ENCODE results near the gene CLASP1. TPM values are rescaled to one million over a fixed set of nuclear protein-coding genes. Genes with fewer than 3 reads are reported as not detected.
A peak's percentile ranks its signal among the peaks of the same experiment; 100 is the strongest.

The CLASP1 gene
- total and polyA plus RNA-seq, 2 experiments from 2014 or later, result 20.1 to 37.4 TPM

DNA sequence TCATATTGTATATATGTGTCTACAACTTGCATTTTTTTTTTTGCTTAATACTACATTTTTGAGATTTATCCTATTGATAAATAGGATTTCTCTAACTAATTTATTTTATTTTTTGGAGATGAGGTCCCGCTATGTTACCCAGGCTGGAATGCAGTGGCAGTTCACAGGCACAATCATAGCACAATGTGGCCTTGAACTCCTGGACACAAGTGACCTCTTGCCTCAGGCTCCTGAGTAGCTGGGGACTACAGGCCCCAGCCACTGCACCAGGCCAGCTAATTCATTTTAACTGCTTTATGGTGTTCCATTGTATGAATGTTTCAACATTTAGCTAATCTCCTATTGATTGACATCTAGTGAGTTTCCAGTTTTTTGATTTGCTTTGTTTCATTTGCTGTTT is 16.8 kb upstream of the CLASP1 start:
- no peaks in the 10 kb centered on the region for H3K27me3 ChIP-seq (replicated peaks; ENCODE audit: insufficient read depth)
- TF ChIP-seq EZH2phosphoT487 (IDR thresholded peaks at IDR 0.05; ENCODE audit: insufficient read depth, low read depth) (no peak), EZH2 (IDR thresholded peaks at IDR 0.05; ENCODE audit: insufficient read depth, poor library complexity, severe bottlenecking) (no peak)
- no peaks in the 10 kb centered on the region for H3K9me3 ChIP-seq (ENCODE audit: low read depth)
- in situ Hi-C loops (cut with MboI), result no loop called here
- 94 to 100% methylated on average over 1 of the region's 1 CpG for WGBS, 2 experiments (ENCODE audit: low coverage in 1 of 2, low lambda C conversion rate in 2 of 2, missing lambda C conversion rate in 2 of 2)
- H3F3A ChIP-seq (ENCODE audit: insufficient read depth), result no peaks in the 10 kb centered on the region
- H3K4me3 ChIP-seq, result no peak overlapping the region
- H2AFZ ChIP-seq, result no peak overlapping the region
- no peaks in the 10 kb centered on the region for H3K79me2 ChIP-seq (ENCODE audit: insufficient read depth)
- H3K36me3 ChIP-seq (ENCODE audit: low read depth), result no peaks in the 10 kb centered on the region
- no peak overlapping the region for H3K27ac ChIP-seq
- no peaks in the 10 kb centered on the region for H3K4me1 ChIP-seq (ENCODE audit: insufficient read depth)
- no peak for DNase-seq
- H3K9ac ChIP-seq, result no peak overlapping the region
- H3K9me2 ChIP-seq (ENCODE audit: insufficient read depth), result no peaks in the 10 kb centered on the region
- H4K20me1 ChIP-seq (ENCODE audit: insufficient read depth), result no peaks in the 10 kb centered on the region
- H3K4me2 ChIP-seq (ENCODE audit: unreplicated experiment), result no peak overlapping the region

DNA sequence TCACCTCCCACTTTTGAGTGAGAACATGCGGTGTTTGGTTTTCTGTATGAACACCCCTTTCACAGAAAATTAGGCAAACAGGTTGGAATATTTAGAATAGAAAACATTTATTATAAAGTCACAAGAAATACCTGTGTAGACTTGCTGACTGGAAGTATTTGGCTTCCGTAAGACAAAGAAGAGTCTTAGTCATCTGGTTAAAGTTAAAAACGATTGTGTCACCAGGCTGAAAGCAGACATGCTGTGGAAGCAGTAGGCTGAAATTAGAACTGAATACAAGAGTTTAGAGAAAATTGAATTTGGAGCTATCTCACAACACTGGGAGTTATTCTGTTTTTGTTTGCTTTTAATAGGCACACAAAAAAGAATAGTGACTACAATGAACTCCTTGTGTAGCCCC is 16.2 kb upstream of the CLASP1 start:
- no peak overlapping the region for H3K4me3 ChIP-seq
- no peaks in the 10 kb centered on the region for H3K9me2 ChIP-seq (ENCODE audit: insufficient read depth)
- no peaks in the 10 kb centered on the region for H3K9me3 ChIP-seq (ENCODE audit: low read depth)
- H4K20me1 ChIP-seq (ENCODE audit: insufficient read depth), result no peaks in the 10 kb centered on the region
- no peak overlapping the region for H3K4me2 ChIP-seq (ENCODE audit: unreplicated experiment)
- no peak overlapping the region for H2AFZ ChIP-seq
- no peak overlapping the region for H3K27ac ChIP-seq
- peak; percentile 32 for DNase-seq
- 40 to 44% methylated on average over 3 of the region's 3 CpGs for WGBS, 2 experiments (ENCODE audit: low coverage in 1 of 2, low lambda C conversion rate in 2 of 2, missing lambda C conversion rate in 2 of 2)
- H3K9ac ChIP-seq, result no peak overlapping the region
- H3K79me2 ChIP-seq (ENCODE audit: insufficient read depth), result no peaks in the 10 kb centered on the region
- no peaks in the 10 kb centered on the region for H3K4me1 ChIP-seq (ENCODE audit: insufficient read depth)
- H3K27me3 ChIP-seq (replicated peaks; ENCODE audit: insufficient read depth), result no peaks in the 10 kb centered on the region
- in situ Hi-C loops (cut with MboI), result no loop called here
- no peaks in the 10 kb centered on the region for H3K36me3 ChIP-seq (ENCODE audit: low read depth)
- H3F3A ChIP-seq (ENCODE audit: insufficient read depth), result no peaks in the 10 kb centered on the region
- TF ChIP-seq EZH2phosphoT487 (IDR thresholded peaks at IDR 0.05; ENCODE audit: insufficient read depth, low read depth) (no peak), EZH2 (IDR thresholded peaks at IDR 0.05; ENCODE audit: insufficient read depth, poor library complexity, severe bottlenecking) (no peak)

GRCh38 chr2:121664713-121665112 is 15.5 kb upstream of the CLASP1 start:
- WGBS, 2 experiments (ENCODE audit: low coverage in 1 of 2, low lambda C conversion rate in 2 of 2, missing lambda C conversion rate in 2 of 2), result 90 to 92% methylated on average over 4 of the region's 4 CpGs
- in situ Hi-C loops (cut with MboI), result no loop called here
- no peaks in the 10 kb centered on the region for H3K27me3 ChIP-seq (replicated peaks; ENCODE audit: insufficient read depth)
- no peaks in the 10 kb centered on the region for H4K20me1 ChIP-seq (ENCODE audit: insufficient read depth)
- no peak for DNase-seq
- no peaks in the 10 kb centered on the region for H3K36me3 ChIP-seq (ENCODE audit: low read depth)
- no peak overlapping the region for H3K4me2 ChIP-seq (ENCODE audit: unreplicated experiment)
- no peaks in the 10 kb centered on the region for H3K9me3 ChIP-seq (ENCODE audit: low read depth)
- no peaks in the 10 kb centered on the region for H3F3A ChIP-seq (ENCODE audit: insufficient read depth)
- H3K27ac ChIP-seq, result no peak overlapping the region
- no peaks in the 10 kb centered on the region for H3K79me2 ChIP-seq (ENCODE audit: insufficient read depth)
- no peaks in the 10 kb centered on the region for H3K4me1 ChIP-seq (ENCODE audit: insufficient read depth)
- H3K9me2 ChIP-seq (ENCODE audit: insufficient read depth), result no peaks in the 10 kb centered on the region
- no peak overlapping the region for H3K4me3 ChIP-seq
- no peak overlapping the region for H3K9ac ChIP-seq
- H2AFZ ChIP-seq, result no peak overlapping the region
- no peak for TF ChIP-seq EZH2 (IDR thresholded peaks at IDR 0.05; ENCODE audit: insufficient read depth, poor library complexity, severe bottlenecking)

- 98% methylated on average over 4 of the region's 4 CpGs for WGBS, 2 experiments (ENCODE audit: low coverage in 1 of 2, low lambda C conversion rate in 2 of 2, missing lambda C conversion rate in 2 of 2)
- no peaks in the 10 kb centered on the region for H3K9me2 ChIP-seq (ENCODE audit: insufficient read depth)
- in situ Hi-C loops (cut with MboI), result no loop called here
- H3F3A ChIP-seq (ENCODE audit: insufficient read depth), result no peaks in the 10 kb centered on the region
- no peak overlapping the region for H3K9ac ChIP-seq
- TF ChIP-seq EZH2phosphoT487 (IDR thresholded peaks at IDR 0.05; ENCODE audit: insufficient read depth, low read depth) (no peak), EZH2 (IDR thresholded peaks at IDR 0.05; ENCODE audit: insufficient read depth, poor library complexity, severe bottlenecking) (no peak)
- H3K27me3 ChIP-seq (replicated peaks; ENCODE audit: insufficient read depth), result no peaks in the 10 kb centered on the region
- DNase-seq, result no peak
- no peaks in the 10 kb centered on the region for H4K20me1 ChIP-seq (ENCODE audit: insufficient read depth)
- no peak overlapping the region for H3K27ac ChIP-seq
- no peak overlapping the region for H3K4me3 ChIP-seq
- no peak overlapping the region for H2AFZ ChIP-seq
- no peaks in the 10 kb centered on the region for H3K79me2 ChIP-seq (ENCODE audit: insufficient read depth)
- H3K4me2 ChIP-seq (ENCODE audit: unreplicated experiment), result no peak overlapping the region
- no peaks in the 10 kb centered on the region for H3K9me3 ChIP-seq (ENCODE audit: low read depth)
- no peaks in the 10 kb centered on the region for H3K36me3 ChIP-seq (ENCODE audit: low read depth)
- H3K4me1 ChIP-seq (ENCODE audit: insufficient read depth), result no peaks in the 10 kb centered on the region
These were observed 14.8 kb upstream of the CLASP1 start for GRCh38 chr2:121664086-121664485.

GRCh38 chr2:121663434-121663833 is 14.2 kb upstream of the CLASP1 start:
- H3F3A ChIP-seq (ENCODE audit: insufficient read depth), result no peaks in the 10 kb centered on the region
- no peak overlapping the region for H3K27ac ChIP-seq
- H3K9me2 ChIP-seq (ENCODE audit: insufficient read depth), result no peaks in the 10 kb centered on the region
- no peaks in the 10 kb centered on the region for H3K4me1 ChIP-seq (ENCODE audit: insufficient read depth)
- no peak overlapping the region for H3K4me2 ChIP-seq (ENCODE audit: unreplicated experiment)
- H4K20me1 ChIP-seq (ENCODE audit: insufficient read depth), result no peaks in the 10 kb centered on the region
- DNase-seq, result no peak
- no peaks in the 10 kb centered on the region for H3K27me3 ChIP-seq (replicated peaks; ENCODE audit: insufficient read depth)
- H3K4me3 ChIP-seq, result no peak overlapping the region
- H2AFZ ChIP-seq, result no peak overlapping the region
- 37 to 59% methylated on average over 3 of the region's 3 CpGs for WGBS, 2 experiments (ENCODE audit: low coverage in 1 of 2, low lambda C conversion rate in 2 of 2, missing lambda C conversion rate in 2 of 2)
- no peaks in the 10 kb centered on the region for H3K36me3 ChIP-seq (ENCODE audit: low read depth)
- in situ Hi-C loops (cut with MboI), result no loop called here
- no peaks in the 10 kb centered on the region for H3K79me2 ChIP-seq (ENCODE audit: insufficient read depth)
- no peak overlapping the region for H3K9ac ChIP-seq
- no peak for TF ChIP-seq EZH2 (IDR thresholded peaks at IDR 0.05; ENCODE audit: insufficient read depth, poor library complexity, severe bottlenecking)
- no peak for TF ChIP-seq EZH2phosphoT487 (IDR thresholded peaks at IDR 0.05; ENCODE audit: insufficient read depth, low read depth)
- no peaks in the 10 kb centered on the region for H3K9me3 ChIP-seq (ENCODE audit: low read depth)

All from GM23248 (cell line).